ENCODE data around the gene FAM32A. TPM values are rescaled to one million over a fixed set of nuclear protein-coding genes. Genes with fewer than 3 reads are reported as not detected.

FAM32A gene
- polyA plus RNA-seq, 2 donors = 63.0 to 68.5 TPM

DNA sequence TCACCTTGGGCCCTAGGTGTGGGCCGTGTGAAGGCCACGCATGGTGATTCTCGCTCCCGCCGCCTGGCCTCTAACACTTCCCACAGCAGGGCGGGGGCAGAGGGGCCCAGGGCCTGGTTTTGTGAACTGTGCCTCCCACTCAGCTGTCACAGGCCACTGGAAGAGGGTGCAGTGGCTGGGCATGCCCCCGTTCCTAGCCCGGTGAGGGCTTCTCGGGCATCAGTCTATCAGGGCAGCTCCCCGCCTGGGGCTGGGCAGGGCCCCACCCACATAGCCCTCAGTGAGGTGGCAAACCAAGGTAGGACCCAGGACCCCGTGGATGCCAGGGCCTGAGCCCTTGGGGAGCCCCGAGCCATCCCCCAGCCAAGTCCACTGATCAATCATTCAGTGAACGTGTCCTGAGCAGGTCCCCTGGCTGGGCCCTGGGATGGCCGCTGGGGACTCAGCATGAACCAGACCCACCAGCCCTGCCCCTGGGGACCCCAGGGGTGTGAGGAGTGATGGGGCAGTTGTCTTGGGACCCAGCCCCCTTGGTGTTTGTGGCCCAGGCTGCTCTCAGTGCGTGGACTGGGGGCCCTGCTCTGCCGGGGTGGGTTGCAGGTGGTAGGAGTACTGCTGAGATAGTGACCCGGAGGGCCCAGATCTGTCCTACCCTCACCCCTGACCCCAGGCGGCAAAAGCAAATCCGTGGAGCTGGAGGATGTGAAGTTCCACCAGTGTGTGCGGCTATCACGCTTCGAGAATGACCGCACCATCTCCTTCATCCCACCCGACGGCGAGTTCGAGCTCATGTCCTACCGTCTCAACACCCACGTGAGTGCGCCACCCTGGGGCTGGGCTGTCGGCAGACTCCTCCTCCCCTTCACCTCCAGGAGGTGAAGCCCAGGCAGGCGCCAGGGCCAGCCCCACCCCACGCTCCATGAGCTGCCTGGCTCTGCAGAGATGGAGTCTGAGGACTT is 41.9 kb downstream of the FAM32A start:
- H3K4me1 ChIP-seq (ENCODE audit: control insufficient read depth in 2 of 2, insufficient read depth in 2 of 2, low read length in 1 of 2) = no peaks in the 10 kb centered on the region
- no peaks in the 10 kb centered on the region for H3K9me3 ChIP-seq (ENCODE audit: control insufficient read depth in 2 of 2, insufficient read depth in 1 of 2, low read depth in 1 of 2, low read length in 1 of 2)
- no peak overlapping the region for H3K4me3 ChIP-seq (ENCODE audit: low read depth in 1 of 2, low read length in 2 of 2)
- no peaks in the 10 kb centered on the region for H3K27me3 ChIP-seq (ENCODE audit: control insufficient read depth in 1 of 2, insufficient read depth in 2 of 2, low read length in 2 of 2)
- no peak overlapping the region for H3K27ac ChIP-seq (ENCODE audit: low read depth in 2 of 2, low read length in 1 of 2)
- peaks cover 42 to 55% of the 10 kb centered on the region in 2 donors for H3K36me3 ChIP-seq (ENCODE audit: control insufficient read depth in 2 of 2, insufficient read depth in 2 of 2, low read length in 1 of 2)
- 91 to 92% methylated on average over 33 of the region's 33 CpGs for WGBS, 2 donors

DNA sequence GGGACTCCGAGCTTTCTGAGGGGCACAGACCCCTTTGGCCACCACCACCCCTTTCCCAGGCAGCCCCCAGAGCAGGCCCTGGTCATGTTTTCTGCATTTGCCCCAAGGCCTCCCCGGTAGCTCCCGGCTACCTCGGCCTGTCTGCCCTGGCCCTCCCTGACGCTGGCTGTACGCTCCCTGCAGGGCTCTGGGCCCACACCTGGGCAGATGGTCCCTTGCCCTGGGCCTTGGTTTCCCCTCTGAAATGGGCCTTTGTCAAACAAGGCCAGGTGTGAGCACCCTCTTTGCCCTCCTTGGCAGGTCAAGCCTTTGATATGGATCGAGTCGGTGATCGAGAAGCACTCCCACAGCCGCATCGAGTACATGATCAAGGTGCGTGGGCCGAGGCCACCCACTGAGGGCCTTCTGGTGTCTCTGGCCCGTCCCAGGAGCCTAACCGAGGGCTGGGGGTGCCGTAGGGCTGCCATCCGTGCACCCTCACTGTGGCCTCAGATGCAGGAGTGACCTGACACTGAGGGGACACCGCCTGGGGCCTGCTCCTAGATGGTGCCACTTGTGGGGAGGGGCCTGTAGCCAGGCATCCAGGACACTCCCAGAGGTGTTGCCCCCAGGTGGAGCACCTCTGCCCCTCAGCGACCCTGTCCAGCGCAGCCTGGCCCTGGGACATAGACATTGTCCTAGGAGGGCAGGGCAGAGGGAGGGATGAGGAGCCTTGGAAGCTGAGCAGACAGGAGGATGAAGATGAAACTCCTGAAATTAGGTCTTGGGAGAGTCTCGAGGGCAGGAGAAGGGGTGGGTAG is 42.8 kb downstream of the FAM32A start:
- Histone ChIP-seq H3K4me1 (ENCODE audit: control insufficient read depth in 2 of 2, insufficient read depth in 2 of 2, low read length in 1 of 2) (no peaks in the 10 kb centered on the region), H3K9me3 (ENCODE audit: control insufficient read depth in 2 of 2, insufficient read depth in 1 of 2, low read depth in 1 of 2, low read length in 1 of 2) (no peaks in the 10 kb centered on the region), H3K27ac (ENCODE audit: low read depth in 2 of 2, low read length in 1 of 2) (no peak overlapping the region), H3K27me3 (ENCODE audit: control insufficient read depth in 1 of 2, insufficient read depth in 2 of 2, low read length in 2 of 2) (no peaks in the 10 kb centered on the region), H3K4me3 (ENCODE audit: low read depth in 1 of 2, low read length in 2 of 2) (no peak overlapping the region), H3K36me3 (ENCODE audit: control insufficient read depth in 2 of 2, insufficient read depth in 2 of 2, low read length in 1 of 2) (peaks cover 42 to 62% of the 10 kb centered on the region in 2 donors)
- WGBS, 2 donors = 89 to 95% methylated on average over 21 of the region's 21 CpGs

DNA sequence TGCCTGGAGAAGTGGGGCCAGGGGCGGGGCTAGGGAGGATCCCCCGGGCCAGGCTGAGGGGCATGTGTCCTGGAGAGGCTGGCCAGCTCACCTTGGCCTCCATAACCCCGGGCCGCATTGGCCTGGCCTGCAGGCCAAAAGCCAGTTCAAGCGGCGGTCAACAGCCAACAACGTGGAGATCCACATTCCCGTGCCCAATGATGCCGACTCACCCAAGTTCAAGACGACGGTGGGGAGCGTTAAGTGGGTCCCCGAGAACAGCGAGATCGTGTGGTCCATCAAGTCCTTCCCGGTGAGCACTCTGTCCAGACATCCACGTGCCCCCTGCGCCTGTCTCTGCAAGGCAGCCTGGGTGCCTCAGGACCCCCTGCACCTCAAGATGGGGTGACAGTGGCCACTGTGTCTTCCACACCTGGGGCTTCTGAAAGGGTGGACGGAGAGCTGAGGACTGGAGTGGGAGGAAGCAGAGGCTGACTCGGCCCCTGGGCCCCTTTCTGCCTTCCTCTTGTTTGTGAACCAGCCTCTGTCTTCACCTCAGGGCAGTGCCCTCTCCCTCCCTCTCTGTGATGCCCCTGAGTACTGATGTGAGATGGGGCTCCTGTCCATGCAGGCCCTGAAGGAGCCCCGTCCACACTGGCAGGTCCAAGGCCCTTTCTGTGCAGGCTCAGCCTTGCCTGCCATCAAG is 43.6 kb downstream of the FAM32A start:
- Histone ChIP-seq H3K4me1 (ENCODE audit: control insufficient read depth in 2 of 2, insufficient read depth in 2 of 2, low read length in 1 of 2) (no peaks in the 10 kb centered on the region), H3K36me3 (ENCODE audit: control insufficient read depth in 2 of 2, insufficient read depth in 2 of 2, low read length in 1 of 2) (peaks cover 38 to 65% of the 10 kb centered on the region in 2 donors), H3K27ac (ENCODE audit: low read depth in 2 of 2, low read length in 1 of 2) (no peak overlapping the region), H3K27me3 (ENCODE audit: control insufficient read depth in 1 of 2, insufficient read depth in 2 of 2, low read length in 2 of 2) (no peaks in the 10 kb centered on the region), H3K4me3 (ENCODE audit: low read depth in 1 of 2, low read length in 2 of 2) (no peak overlapping the region), H3K9me3 (ENCODE audit: control insufficient read depth in 2 of 2, insufficient read depth in 1 of 2, low read depth in 1 of 2, low read length in 1 of 2) (no peaks in the 10 kb centered on the region)
- WGBS, 2 donors = 85 to 87% methylated on average over 21 of the region's 21 CpGs

DNA sequence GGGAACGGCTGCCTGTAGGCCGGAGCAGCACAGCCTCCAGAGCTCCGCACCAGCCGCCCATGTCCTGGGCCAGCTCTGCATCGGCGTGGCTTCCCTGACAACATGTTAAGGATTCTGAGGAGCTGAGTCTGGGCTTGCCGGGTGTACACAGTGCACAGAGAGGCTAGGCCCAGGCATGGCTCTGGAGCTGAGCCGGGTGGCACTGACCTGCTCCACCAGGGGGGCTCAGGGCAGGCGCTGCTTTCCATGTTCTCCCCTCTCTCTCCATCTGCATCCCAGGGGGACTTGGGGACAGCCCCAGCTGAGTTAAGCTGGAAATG is 44.1 kb downstream of the FAM32A start:
- no peaks in the 10 kb centered on the region for H3K9me3 ChIP-seq (ENCODE audit: control insufficient read depth in 2 of 2, insufficient read depth in 1 of 2, low read depth in 1 of 2, low read length in 1 of 2)
- H3K4me1 ChIP-seq (ENCODE audit: control insufficient read depth in 2 of 2, insufficient read depth in 2 of 2, low read length in 1 of 2) = no peaks in the 10 kb centered on the region
- WGBS, 2 donors = 68 to 84% methylated on average over 8 to 9 of the region's 9 CpGs
- H3K27me3 ChIP-seq (ENCODE audit: control insufficient read depth in 1 of 2, insufficient read depth in 2 of 2, low read length in 2 of 2) = no peaks in the 10 kb centered on the region
- peaks cover 34 to 65% of the 10 kb centered on the region in 2 donors for H3K36me3 ChIP-seq (ENCODE audit: control insufficient read depth in 2 of 2, insufficient read depth in 2 of 2, low read length in 1 of 2)
- H3K4me3 ChIP-seq (ENCODE audit: low read depth in 1 of 2, low read length in 2 of 2) = no peak overlapping the region
- no peak overlapping the region for H3K27ac ChIP-seq (ENCODE audit: low read depth in 2 of 2, low read length in 1 of 2)

DNA sequence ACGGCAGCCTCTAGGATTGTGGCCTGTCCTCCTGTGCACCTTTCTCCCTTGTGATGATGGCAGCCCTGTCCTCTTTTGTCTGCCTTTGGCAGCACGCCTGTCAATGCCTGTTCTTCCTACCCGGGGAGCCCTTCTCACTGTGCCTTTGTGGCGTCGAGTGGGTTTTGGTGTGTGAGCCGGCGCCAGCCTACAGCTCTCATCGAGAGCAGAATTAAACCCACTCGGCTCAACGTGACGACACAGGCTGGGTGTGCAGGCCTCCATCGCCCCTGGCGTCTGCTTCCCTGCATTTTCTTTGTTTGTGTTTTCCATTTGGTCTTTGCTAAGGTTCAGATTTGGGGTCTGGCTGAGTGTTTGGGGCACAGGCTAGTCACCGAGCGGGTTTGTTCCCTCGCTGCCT is 46.9 kb downstream of the FAM32A start:
- WGBS, 2 donors = 95 to 96% methylated on average over 16 of the region's 16 CpGs
- no peaks in the 10 kb centered on the region for H3K9me3 ChIP-seq (ENCODE audit: control insufficient read depth in 2 of 2, insufficient read depth in 1 of 2, low read depth in 1 of 2, low read length in 1 of 2)
- H3K27me3 ChIP-seq (ENCODE audit: control insufficient read depth in 1 of 2, insufficient read depth in 2 of 2, low read length in 2 of 2) = no peaks in the 10 kb centered on the region
- peaks cover 18 to 59% of the 10 kb centered on the region in 2 donors for H3K36me3 ChIP-seq (ENCODE audit: control insufficient read depth in 2 of 2, insufficient read depth in 2 of 2, low read length in 1 of 2)
- no peaks in the 10 kb centered on the region for H3K4me1 ChIP-seq (ENCODE audit: control insufficient read depth in 2 of 2, insufficient read depth in 2 of 2, low read length in 1 of 2)
- H3K4me3 ChIP-seq (ENCODE audit: low read depth in 1 of 2, low read length in 2 of 2) = no peak overlapping the region
- H3K27ac ChIP-seq (ENCODE audit: low read depth in 2 of 2, low read length in 1 of 2) = no peak overlapping the region

DNA sequence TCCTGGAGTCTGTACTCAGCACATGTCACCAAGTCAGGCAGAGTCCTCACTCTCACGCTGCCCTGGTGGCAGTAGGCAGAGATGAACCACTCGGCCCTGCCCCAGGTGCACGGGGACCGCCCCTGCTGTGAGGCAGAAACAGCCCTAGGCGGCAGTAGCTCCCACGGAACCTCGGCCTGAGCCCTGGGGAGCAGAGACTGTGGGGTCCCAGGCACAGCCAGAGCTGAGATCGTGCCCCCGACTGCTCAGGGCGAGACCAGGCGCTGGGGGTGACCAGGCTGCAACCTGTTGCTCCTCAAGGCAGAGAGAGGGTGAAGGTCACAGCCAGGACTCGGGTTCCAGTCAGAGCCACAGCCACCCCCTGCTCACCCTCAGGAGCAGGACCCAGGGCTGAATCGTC is 47.4 kb downstream of the FAM32A start:
- 91 to 92% methylated on average over 13 of the region's 13 CpGs for WGBS, 2 donors
- Histone ChIP-seq H3K27ac (ENCODE audit: low read depth in 2 of 2, low read length in 1 of 2) (no peak overlapping the region), H3K4me3 (ENCODE audit: low read depth in 1 of 2, low read length in 2 of 2) (no peak overlapping the region), H3K27me3 (ENCODE audit: control insufficient read depth in 1 of 2, insufficient read depth in 2 of 2, low read length in 2 of 2) (no peaks in the 10 kb centered on the region), H3K9me3 (ENCODE audit: control insufficient read depth in 2 of 2, insufficient read depth in 1 of 2, low read depth in 1 of 2, low read length in 1 of 2) (no peaks in the 10 kb centered on the region), H3K36me3 (ENCODE audit: control insufficient read depth in 2 of 2, insufficient read depth in 2 of 2, low read length in 1 of 2) (peaks cover 14 to 57% of the 10 kb centered on the region in 2 donors), H3K4me1 (ENCODE audit: control insufficient read depth in 2 of 2, insufficient read depth in 2 of 2, low read length in 1 of 2) (no peaks in the 10 kb centered on the region)

DNA sequence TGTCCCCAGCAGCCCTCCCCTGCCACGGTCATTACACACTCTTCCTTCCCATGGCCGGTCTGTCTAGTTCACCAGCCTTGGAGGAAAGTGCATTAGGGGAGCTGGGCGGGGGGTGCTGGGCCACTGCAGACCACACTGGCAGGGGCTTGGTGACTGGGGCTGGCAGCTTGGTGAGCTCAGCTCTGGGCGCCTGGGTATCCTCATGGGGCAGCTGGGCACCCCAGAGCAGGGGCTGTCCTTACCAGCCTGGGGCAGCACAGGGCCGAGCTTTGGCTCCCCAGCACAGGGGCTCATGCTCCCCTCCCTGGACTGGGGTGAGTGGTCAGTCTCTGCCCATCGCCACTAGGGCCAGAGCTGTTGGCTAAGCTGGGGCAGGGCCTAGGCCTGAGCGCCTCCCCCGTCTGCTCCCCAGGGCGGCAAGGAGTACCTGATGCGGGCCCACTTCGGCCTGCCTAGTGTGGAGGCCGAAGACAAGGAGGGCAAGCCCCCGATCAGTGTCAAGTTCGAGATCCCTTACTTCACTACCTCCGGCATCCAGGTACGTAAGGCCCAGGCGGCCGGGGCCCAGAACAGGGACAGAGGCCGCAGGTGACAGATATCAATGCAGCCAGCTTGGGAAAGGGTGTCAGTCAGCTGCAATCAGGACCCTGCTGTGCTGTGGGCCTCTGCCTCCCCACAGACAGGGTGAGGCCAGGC is 48.0 kb downstream of the FAM32A start:
- WGBS, 2 donors = 96% methylated on average over 18 to 19 of the region's 19 CpGs
- no peaks in the 10 kb centered on the region for H3K4me1 ChIP-seq (ENCODE audit: control insufficient read depth in 2 of 2, insufficient read depth in 2 of 2, low read length in 1 of 2)
- no peak overlapping the region for H3K27ac ChIP-seq (ENCODE audit: low read depth in 2 of 2, low read length in 1 of 2)
- H3K36me3 ChIP-seq (ENCODE audit: control insufficient read depth in 2 of 2, insufficient read depth in 2 of 2, low read length in 1 of 2) = peaks cover 10 to 50% of the 10 kb centered on the region in 2 donors
- H3K4me3 ChIP-seq (ENCODE audit: low read depth in 1 of 2, low read length in 2 of 2) = no peak overlapping the region
- H3K9me3 ChIP-seq (ENCODE audit: control insufficient read depth in 2 of 2, insufficient read depth in 1 of 2, low read depth in 1 of 2, low read length in 1 of 2) = no peaks in the 10 kb centered on the region
- no peaks in the 10 kb centered on the region for H3K27me3 ChIP-seq (ENCODE audit: control insufficient read depth in 1 of 2, insufficient read depth in 2 of 2, low read length in 2 of 2)

DNA sequence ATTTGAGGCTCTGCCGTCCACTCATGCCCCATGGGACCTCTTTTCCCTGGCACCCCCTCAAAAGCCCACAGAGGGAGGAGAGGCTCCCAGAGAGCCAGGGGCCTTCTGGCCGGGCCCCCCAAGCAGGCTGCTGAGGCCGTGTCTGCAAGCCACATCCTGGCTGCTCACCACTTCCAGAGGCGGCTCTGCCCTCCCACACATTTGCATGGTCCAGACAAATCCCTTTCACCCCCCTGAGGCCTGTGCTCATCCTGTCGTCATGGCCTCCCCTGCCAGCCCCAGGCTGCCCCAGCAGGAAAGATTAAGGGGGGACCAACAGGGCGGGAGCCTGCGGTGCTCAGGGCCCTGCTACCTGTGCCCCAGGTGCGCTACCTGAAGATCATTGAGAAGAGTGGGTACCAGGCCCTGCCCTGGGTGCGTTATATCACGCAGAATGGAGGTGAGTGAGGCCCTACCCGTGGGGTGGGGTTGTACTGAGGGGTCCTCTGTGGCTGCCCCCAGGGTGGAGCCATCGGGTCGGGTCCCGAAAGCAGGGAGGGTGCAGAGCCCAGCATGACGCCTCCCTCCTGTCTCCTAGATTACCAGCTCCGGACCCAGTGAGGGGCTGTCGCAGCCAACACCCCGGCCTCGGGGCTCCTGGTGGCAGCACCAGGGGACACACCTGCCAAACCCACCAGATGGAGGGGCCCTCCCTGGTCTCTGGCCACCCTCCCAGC is 48.8 kb downstream of the FAM32A start:
- H3K9me3 ChIP-seq (ENCODE audit: control insufficient read depth in 2 of 2, insufficient read depth in 1 of 2, low read depth in 1 of 2, low read length in 1 of 2) = no peaks in the 10 kb centered on the region
- peaks cover 5 to 43% of the 10 kb centered on the region in 2 donors for H3K36me3 ChIP-seq (ENCODE audit: control insufficient read depth in 2 of 2, insufficient read depth in 2 of 2, low read length in 1 of 2)
- H3K27me3 ChIP-seq (ENCODE audit: control insufficient read depth in 1 of 2, insufficient read depth in 2 of 2, low read length in 2 of 2) = no peaks in the 10 kb centered on the region
- WGBS, 2 donors = 87 to 89% methylated on average over 17 to 19 of the region's 19 CpGs
- no peak overlapping the region for H3K27ac ChIP-seq (ENCODE audit: low read depth in 2 of 2, low read length in 1 of 2)
- no peaks in the 10 kb centered on the region for H3K4me1 ChIP-seq (ENCODE audit: control insufficient read depth in 2 of 2, insufficient read depth in 2 of 2, low read length in 1 of 2)
- no peak overlapping the region for H3K4me3 ChIP-seq (ENCODE audit: low read depth in 1 of 2, low read length in 2 of 2)

Data from esophagus (tissue), 2 donors.